GM21528 (cell line): ENCODE results near the gene TCEANC.
"Not testable (repeated sequence)": the region's sequence is repeated elsewhere in the genome, so short reads cannot be mapped to it uniquely, and the experiment has no call there.

Source experiments
- ATAC-seq: cut with Tn5 transposase; IDR thresholded peaks from one replicate; pipeline ENCODE4 v1.9.1; 2021; ENCODE audit warnings: mild to moderate bottlenecking, moderate library complexity; ENCODE audit not compliant: unreplicated experiment, low FRiP score

Gene TCEANC

GRCh38 chrX:13654116-13654515 is 1.2 kb downstream of the TCEANC start:
- ATAC-seq: no peak

- no peak for ATAC-seq
Measured at GRCh38 chrX:13655674-13656073, 2.7 kb downstream of the TCEANC start.

- ATAC-seq: no peak
Measured at GRCh38 chrX:13658602-13659001, 5.7 kb downstream of the TCEANC start.

GRCh38 chrX:13659063-13659462 is 6.1 kb downstream of the TCEANC start:
- no peak for ATAC-seq

DNA sequence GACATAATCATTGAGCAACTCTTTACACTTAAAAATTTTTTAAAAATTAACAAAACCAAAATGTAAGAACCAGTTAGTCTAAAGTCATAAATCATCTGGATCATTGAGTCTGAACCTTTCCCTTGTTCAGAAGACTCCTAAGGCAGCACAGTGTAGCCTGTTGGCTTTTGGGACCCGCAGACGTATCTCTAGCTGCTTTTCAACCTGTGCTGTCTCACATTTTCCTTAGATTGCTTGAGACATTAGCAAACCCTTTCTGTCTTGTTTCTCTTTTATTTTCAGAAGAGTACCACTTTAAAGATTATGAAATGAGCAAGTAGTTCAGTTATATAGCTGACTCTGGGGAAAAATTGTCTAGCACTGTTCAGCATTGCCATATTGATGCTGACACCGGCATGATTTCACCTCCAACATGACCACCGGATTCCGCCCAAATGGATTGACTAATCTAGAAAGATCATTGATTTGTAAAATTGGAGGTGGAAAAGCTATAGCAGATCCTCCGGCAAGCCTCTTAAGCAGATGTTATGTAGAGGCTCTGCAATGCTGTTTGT is 8.9 kb downstream of the TCEANC start:
- ATAC-seq: no peak

DNA sequence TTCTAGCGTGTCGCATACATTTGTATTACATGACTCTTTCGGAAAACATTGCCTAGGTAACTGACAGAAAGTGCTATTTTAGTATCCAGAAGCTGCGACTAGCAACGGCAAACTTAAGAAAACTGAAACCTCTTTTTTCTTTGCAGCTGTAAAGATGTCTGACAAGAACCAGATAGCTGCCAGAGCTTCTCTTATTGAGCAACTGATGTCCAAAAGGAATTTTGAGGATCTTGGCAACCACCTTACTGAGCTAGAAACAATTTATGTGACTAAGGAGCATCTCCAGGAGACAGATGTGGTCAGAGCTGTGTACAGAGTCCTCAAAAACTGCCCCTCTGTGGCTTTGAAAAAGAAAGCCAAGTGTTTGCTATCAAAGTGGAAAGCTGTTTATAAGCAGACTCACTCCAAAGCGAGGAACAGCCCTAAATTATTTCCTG is 9.4 kb downstream of the TCEANC start:
- no peak for ATAC-seq

DNA sequence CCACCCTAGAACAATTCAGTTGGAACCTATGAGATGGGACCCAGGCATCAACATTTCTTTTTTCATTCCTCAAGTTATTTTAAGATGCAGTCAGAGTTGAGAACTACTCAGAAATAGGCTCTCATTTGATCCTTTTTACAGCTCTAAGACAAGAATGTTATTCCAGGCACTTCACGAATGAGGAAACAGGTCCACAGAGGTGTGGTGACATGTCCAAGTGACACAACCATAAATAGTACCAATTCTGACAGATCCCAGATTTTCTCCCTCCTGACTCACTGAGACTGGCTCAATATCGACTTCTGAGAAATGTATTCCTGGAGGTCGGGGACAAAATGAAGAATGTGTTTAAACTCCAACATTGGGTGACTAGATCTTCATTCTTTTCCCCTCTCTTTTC is 11.1 kb downstream of the TCEANC start:
- ATAC-seq: no peak

- no peak for ATAC-seq
Measured at GRCh38 chrX:13666836-13667235, 13.9 kb downstream of the TCEANC start.

GRCh38 chrX:13667919-13668318 is 15.0 kb downstream of the TCEANC start:
- no peak for ATAC-seq

DNA sequence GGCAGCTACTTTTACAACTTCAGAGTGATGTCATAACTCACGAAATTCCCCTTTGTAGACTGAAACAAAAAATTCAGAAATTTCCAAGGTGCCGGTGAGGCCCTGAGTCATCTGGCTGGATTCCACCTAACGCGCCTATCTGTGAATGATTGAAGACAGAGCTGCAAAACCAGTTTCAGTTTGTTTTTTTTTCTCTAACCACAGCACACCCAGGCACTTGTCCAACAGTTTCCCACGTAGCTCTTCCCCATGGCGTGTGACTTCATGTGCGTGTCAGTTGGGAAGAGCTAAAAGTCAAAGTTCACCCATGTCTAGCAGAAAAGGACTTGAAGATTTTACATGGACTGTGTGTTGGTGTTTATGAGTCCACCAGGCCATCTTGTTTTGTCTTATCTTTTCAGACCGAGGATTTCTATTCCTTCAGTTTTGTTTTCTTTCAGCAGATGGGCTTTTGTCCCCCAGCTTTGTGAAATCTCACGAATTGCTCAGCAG is 16.4 kb downstream of the TCEANC start:
- ATAC-seq: peak; percentile 72

GRCh38 chrX:13669755-13670154 is 16.8 kb downstream of the TCEANC start:
- ATAC-seq: not testable (repeated sequence)

DNA sequence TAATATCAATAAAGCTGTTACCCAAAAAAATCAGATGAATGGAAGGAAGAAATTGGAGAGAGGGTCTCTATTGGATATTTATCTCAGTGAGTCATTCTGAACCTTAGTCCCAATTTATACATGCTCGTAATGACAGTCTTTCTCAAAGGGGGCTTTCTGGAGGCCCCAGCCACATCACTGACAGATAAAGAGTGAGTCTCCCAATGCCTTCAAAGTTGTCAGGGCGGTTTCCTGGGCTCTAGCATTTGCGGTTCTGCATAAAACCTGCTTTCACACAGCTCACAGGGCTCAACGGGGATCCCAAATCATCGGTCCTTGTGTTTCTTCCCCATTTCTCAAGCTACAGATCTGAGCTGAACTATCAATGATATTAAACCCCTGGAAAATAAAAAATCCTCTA is 17.3 kb downstream of the TCEANC start:
- no peak for ATAC-seq

DNA sequence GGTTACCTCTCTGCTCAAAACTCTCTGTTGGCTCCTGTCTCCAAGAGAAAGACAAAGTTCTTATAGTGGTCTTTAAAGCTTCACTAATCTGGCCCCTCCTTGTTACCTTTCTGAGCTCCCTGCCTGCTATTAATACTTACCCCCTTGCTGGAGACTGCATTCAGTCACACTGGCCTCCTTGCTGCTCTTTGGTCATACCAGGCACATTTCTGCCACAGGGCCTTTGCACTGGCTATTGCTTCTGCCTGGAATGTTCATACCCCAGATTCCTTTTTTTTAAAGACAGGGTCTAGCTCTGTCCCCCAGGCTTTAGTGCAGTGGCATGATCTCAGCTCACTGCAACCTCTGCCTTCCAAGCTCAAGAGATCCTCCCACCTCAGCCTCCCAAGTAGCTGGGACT is 20.1 kb downstream of the TCEANC start:
- no peak for ATAC-seq

DNA sequence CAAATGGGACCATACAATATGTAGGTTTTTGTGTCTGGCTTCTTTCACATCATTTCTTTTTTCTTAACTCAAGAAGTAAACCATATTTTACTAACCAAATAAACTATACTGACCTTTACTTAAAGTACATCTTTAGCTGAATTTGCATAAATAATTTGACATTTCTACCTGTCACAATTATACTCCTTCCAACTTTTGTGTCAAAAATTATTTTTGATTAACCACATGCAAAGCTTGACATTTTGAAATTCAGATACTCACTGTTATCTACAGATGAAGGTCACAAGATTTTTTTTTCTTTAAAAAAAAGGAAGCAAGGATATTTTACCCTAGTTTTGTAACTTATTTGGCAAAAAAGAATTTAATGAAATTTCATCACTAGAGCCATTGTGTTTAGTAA is 23.9 kb downstream of the TCEANC start:
- no peak for ATAC-seq

- ATAC-seq: not testable (repeated sequence)
Measured at GRCh38 chrX:13679700-13680099, 26.8 kb downstream of the TCEANC start.

GRCh38 chrX:13681595-13681994 is 28.7 kb downstream of the TCEANC start:
- no peak for ATAC-seq

- no peak for ATAC-seq
Measured at GRCh38 chrX:13684361-13684760, 31.4 kb downstream of the TCEANC start.

DNA sequence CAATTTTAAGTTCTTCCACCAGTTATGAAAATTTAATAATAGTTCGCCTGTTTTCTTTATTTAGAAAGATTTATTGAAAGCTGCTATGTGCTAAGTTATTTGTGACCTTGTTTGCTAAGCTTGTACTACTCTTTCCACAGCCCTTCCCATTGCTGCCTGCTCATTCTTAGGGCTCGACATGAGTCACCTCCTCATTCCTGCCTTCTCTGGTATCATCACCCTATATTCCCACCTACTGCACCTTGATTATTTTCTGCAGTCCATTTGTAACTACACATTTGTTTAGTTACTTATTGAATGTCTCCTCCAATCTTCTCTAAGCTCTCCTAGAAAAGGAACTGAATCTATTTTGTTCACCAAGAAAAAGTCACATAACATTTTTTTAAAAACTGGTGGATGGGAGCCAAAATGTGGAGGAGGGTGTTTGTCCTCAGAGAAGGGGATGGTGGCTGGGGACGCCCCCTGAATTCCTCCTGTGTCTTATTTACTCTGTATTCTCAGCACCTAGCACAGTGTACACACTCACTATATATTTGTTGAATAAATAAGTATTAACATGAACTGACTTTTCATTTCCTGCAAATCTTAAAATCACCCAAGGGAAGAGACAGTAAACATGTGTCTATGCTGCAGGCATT is 32.3 kb downstream of the TCEANC start:
- no peak for ATAC-seq

DNA sequence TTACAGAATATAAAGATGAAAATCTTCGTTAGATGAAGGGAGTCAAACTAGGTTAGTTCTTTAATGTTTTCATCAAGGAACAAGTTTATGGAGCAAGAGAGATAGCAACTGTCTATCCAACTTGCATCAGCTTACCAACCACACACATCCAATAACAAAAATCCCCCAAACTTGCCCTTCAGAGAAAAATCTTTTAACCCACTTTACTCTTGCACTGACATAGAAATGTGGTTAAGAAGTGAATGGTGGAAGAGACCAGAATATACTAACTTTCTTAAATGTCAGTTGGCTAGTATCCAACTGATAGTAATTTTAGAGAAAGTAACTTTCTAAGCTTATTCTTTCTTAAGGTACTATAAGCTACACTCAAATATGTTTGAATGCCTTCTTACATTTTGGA is 34.3 kb downstream of the TCEANC start:
- ATAC-seq: no peak

GRCh38 chrX:13688384-13688957 is 35.5 kb downstream of the TCEANC start:
- peak; percentile 30 for ATAC-seq

DNA sequence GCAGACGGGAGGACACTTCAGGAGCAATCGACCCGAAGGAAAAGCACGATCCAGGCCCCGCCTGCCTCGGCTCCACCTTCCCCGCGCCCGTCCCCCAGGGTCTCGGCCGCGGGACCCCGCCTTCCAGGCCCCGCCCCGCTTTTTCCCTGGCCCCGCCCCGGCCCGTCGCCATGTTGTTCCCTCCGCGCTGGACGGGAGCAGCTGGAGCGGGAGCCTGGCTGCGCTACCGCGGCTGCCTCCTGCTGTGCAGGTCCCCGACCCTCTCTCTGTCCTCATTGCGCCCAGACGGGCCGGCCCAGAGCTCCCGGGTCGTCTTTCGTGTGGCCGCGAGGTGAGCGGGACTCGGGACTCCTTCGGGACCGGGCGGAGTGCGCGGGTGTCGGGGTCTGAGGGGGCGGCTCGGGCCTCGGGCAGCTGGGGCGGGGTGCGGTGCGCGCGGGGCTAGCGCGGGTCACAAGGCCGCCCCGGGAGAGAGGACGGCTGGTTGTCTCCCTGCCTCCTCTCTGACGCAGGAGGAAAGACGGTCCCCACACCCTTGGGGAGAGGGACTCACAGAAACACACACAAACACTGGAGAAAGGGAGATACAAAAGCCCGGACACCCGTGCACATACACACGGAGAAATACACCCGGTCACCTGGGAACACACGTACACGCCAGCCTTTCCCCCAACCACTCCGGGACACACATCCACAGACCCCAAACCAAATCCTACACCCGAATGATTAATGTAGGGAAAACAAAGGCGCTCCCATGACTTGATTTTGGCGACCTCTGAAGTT is 36.2 kb downstream of the TCEANC start, which contains the start of gene RAB9A:
TSS of gene RAB9A (plus strand) at position 171 of the 783 bp plus-strand sequence. CDS start 19,619 bp downstream, outside the sequence.
- ATAC-seq: peak; percentile 82
